Stimulated activated CD4-positive, alpha-beta T cell treated with anti-CD3 and anti-CD28 coated beads, Interleukin-2, amount 100 ng/mL, for 4 hours (primary cell): ENCODE data around the gene LGALS7.
"Not testable (repeated sequence)": the region's sequence is repeated elsewhere in the genome, so short reads cannot be mapped to it uniquely, and the experiment has no call there.

Experiments used
- DNase-seq: peaks from one replicate; pipeline ENCODE4 v3.0.0-alpha.2; 2020; ENCODE audit warnings: low read depth

The LGALS7 gene

GRCh38 chr19:38773469-38774177 lies at the start of gene LGALS7:
TSS of gene LGALS7 (minus strand) at chr19:38773517. CDS start at chr19:38773492, 25 bp downstream.
- no peak for DNase-seq

GRCh38 chr19:38821230-38821825 lies 48.0 kb upstream of the LGALS7 start:
- DNase-seq = not testable (repeated sequence)

GRCh38 chr19:38819231-38819920 lies 46.1 kb upstream of the LGALS7 start:
- DNase-seq = no peak

GRCh38 chr19:38817081-38817480 lies 43.8 kb upstream of the LGALS7 start:
- DNase-seq = no peak

GRCh38 chr19:38816131-38816750 lies 42.9 kb upstream of the LGALS7 start:
- DNase-seq = no peak

GRCh38 chr19:38815059-38816001 lies 42.0 kb upstream of the LGALS7 start:
- DNase-seq = no peak

GRCh38 chr19:38813932-38814331 lies 40.6 kb upstream of the LGALS7 start:
- not testable (repeated sequence) for DNase-seq

- no peak for DNase-seq
Measured at GRCh38 chr19:38813323-38813722, 40.0 kb upstream of the LGALS7 start.

- no peak for DNase-seq
Measured at GRCh38 chr19:38812841-38813320, 39.6 kb upstream of the LGALS7 start, which contains the start of gene LGALS4. TSS of gene LGALS4 (minus strand) at chr19:38812945. CDS start at chr19:38812886, 59 bp downstream.

GRCh38 chr19:38812009-38812840 lies 38.9 kb upstream of the LGALS7 start:
- DNase-seq = no peak

- DNase-seq = no peak
Measured at GRCh38 chr19:38809592-38810252, 36.4 kb upstream of the LGALS7 start.

GRCh38 chr19:38808741-38809140 lies 35.4 kb upstream of the LGALS7 start:
- DNase-seq = no peak

GRCh38 chr19:38807374-38808098 lies 34.2 kb upstream of the LGALS7 start:
- not testable (repeated sequence) for DNase-seq

- no peak for DNase-seq
Measured at GRCh38 chr19:38806371-38806770, 33.1 kb upstream of the LGALS7 start.

- DNase-seq = no peak
Measured at GRCh38 chr19:38805180-38805579, 31.9 kb upstream of the LGALS7 start.

- no peak for DNase-seq
Measured at GRCh38 chr19:38803543-38803942, 30.2 kb upstream of the LGALS7 start.

GRCh38 chr19:38801359-38802095 lies 28.2 kb upstream of the LGALS7 start:
- DNase-seq = no peak

- DNase-seq = no peak
Measured at GRCh38 chr19:38800577-38801347, 27.4 kb upstream of the LGALS7 start.
